Astrocyte (in vitro differentiated cells and primary cell): ENCODE data around the gene PRKD1. TPM values are rescaled to one million over a fixed set of nuclear protein-coding genes. Genes with fewer than 3 reads are reported as not detected.

Experiments used
- DNase-seq: peaks from one replicate; pipeline ENCODE4 v3.0.0-alpha.2; 2010; ENCODE audit warnings: low read depth
- FAIRE-seq: peaks from 2 replicates; lab custom pipeline; 2011; peaks lifted over from hg19 to GRCh38; lab: Jason Lieb, UNC
- H2AFZ ChIP-seq: 2 replicates; pipeline ENCODE4 v1.6.0; 2012; ENCODE audit warnings: low read depth, low read length, inconsistent platforms
- H3K27ac ChIP-seq: 2 replicates; pipeline ENCODE4 v1.5.1; 2011; ENCODE audit warnings: low read depth, low read length, inconsistent platforms
- H3K27me3 ChIP-seq: 2 replicates; pipeline ENCODE4 v1.6.0; 2011; ENCODE audit warnings: low read length, inconsistent platforms; ENCODE audit not compliant: insufficient read depth
- H3K36me3 ChIP-seq: 2 replicates; pipeline ENCODE4 v1.5.1; 2011; ENCODE audit warnings: low read length, inconsistent platforms; ENCODE audit not compliant: insufficient read depth
- H3K4me1 ChIP-seq: 2 replicates; pipeline ENCODE4 v1.5.1; 2011; ENCODE audit warnings: low read length, inconsistent platforms; ENCODE audit not compliant: insufficient read depth
- H3K4me2 ChIP-seq: 2 replicates; pipeline ENCODE4 v1.6.0; 2012; ENCODE audit warnings: low read length, inconsistent platforms
- H3K4me3 ChIP-seq: 2 replicates; pipeline ENCODE4 v1.5.1; 2011; ENCODE audit warnings: low read depth, mild to moderate bottlenecking, low read length, inconsistent platforms; ENCODE audit not compliant: insufficient read depth
- H3K79me2 ChIP-seq: 2 replicates; pipeline ENCODE4 v1.6.0; 2012; ENCODE audit warnings: mild to moderate bottlenecking, low read length, inconsistent platforms; ENCODE audit not compliant: insufficient read depth
- H3K9ac ChIP-seq: 2 replicates; pipeline ENCODE4 v1.6.0; 2012; ENCODE audit warnings: mild to moderate bottlenecking, low read length, inconsistent platforms
- H3K9me3 ChIP-seq: 2 replicates; pipeline ENCODE4 v1.5.1; 2012; ENCODE audit warnings: low read depth, mild to moderate bottlenecking, low read length, inconsistent platforms; ENCODE audit not compliant: insufficient read depth
- H4K20me1 ChIP-seq: 2 replicates; pipeline ENCODE4 v1.6.0; 2012; ENCODE audit warnings: low read length, inconsistent platforms; ENCODE audit not compliant: insufficient read depth
- H3K27ac Mint-ChIP-seq: one replicate; pipeline ENCODE4 v1.8.0; 2021; ENCODE audit warnings: mild to moderate bottlenecking, mixed read lengths; ENCODE audit not compliant: unreplicated experiment
- H3K27me3 Mint-ChIP-seq: one replicate; pipeline ENCODE4 v1.8.0; 2021; ENCODE audit warnings: low read depth, mixed read lengths; ENCODE audit not compliant: unreplicated experiment
- H3K36me3 Mint-ChIP-seq: one replicate; pipeline ENCODE4 v1.8.0; 2021; ENCODE audit warnings: low read depth, mixed read lengths; ENCODE audit not compliant: unreplicated experiment
- H3K4me1 Mint-ChIP-seq: one replicate; pipeline ENCODE4 v1.8.0; 2021; ENCODE audit warnings: low read depth, mixed read lengths; ENCODE audit not compliant: unreplicated experiment
- H3K4me3 Mint-ChIP-seq: one replicate; pipeline ENCODE4 v1.8.0; 2021; ENCODE audit warnings: mild to moderate bottlenecking, moderate library complexity, mixed read lengths; ENCODE audit not compliant: unreplicated experiment
- H3K9me3 Mint-ChIP-seq: one replicate; pipeline ENCODE4 v1.8.0; 2021; ENCODE audit warnings: mild to moderate bottlenecking, mixed read lengths; ENCODE audit not compliant: unreplicated experiment
- EZH2 ChIP-seq: IDR thresholded peaks from 2 replicates; pipeline ENCODE4 v1.6.1; 2012; ENCODE audit warnings: mild to moderate bottlenecking, low read length, inconsistent platforms; ENCODE audit not compliant: insufficient read depth
- total RNA-seq: library from RNA; stranded (reverse); gene quantifications from 2 replicates; pipeline ENCODE4 v1.2.1, GENCODE V29; 2021
- TF ChIP-seq, protein P1 (sequence below): IDR thresholded peaks from 2 replicates; pipeline ENCODE4 v1.5.1; 2011; ENCODE audit warnings: low read depth, mild to moderate bottlenecking, inconsistent platforms, low read length, moderate library complexity; ENCODE audit not compliant: insufficient read depth

PRKD1 gene
- total RNA-seq, 1 donor from 2014 or later = 5.9 TPM

DNA sequence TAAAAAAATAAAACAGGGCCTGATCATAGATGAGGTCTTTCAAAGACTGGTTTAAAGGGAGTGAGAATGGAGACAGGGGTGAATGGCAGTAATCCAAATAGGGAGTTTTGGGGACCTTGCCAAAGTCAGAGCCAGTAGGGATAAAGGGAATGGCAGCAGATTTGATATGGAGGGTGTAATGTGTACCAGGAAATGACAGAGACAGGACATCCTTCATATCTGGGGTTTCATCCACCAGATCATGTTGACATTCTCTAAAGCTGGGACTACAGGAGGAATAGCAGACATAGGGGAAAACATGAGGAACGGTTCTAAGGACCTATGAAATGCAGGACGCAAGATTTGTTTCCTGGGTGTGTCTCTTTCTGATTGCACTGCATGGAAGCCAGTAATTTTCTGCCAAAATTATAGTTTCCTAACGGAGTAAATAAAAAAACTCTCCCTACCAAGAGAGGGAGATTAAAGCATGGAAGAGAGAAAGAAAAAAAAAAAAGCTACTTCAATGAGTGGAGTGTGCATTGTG lies 169.9 kb downstream of the PRKD1 start:
- no peaks in the 10 kb centered on the region for H3K27me3 Mint-ChIP-seq

DNA sequence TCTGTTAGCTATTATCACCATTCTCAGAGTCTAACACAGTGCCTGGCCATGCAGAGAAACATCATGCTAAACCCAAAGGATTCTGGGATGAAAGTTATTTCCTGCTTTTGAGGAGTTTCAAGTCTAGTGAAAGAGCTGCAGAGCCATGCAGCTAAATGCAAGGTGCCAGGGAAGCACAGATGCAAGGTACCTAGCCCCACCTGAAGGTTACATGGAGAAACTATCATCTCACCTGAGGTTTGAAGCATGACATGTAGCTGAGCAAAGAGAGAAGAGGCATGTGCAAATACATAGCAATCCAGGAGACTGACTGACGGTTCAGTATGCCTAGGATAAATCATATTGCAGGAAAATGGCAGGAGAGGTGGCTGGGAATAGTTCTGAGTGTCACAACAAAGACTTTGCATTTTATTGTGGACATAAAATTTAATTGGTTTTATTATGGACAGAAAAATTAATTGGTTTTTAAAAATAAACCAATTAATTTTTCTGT lies 170.4 kb downstream of the PRKD1 start:
- Mint-ChIP-seq H3K36me3 (no peaks in the 10 kb centered on the region), H3K4me1 (no peaks in the 10 kb centered on the region), H3K27me3 (no peaks in the 10 kb centered on the region), H3K27ac (no peak overlapping the region), H3K4me3 (no peak overlapping the region), H3K9me3 (no peaks in the 10 kb centered on the region)
- Histone ChIP-seq H3K27me3 (no peaks in the 10 kb centered on the region), H3K27ac (no peak overlapping the region), H3K4me3 (no peak overlapping the region), H3K9me3 (no peaks in the 10 kb centered on the region), H3K4me1 (no peaks in the 10 kb centered on the region), H3K4me2 (no peak overlapping the region), H2AFZ (no peak overlapping the region), H3K9ac (no peak overlapping the region), H3K36me3 (no peaks in the 10 kb centered on the region), H3K79me2 (peaks cover 3% of the 10 kb centered on the region), H4K20me1 (no peaks in the 10 kb centered on the region)
- no peak for FAIRE-seq
- no peak for DNase-seq
- TF ChIP-seq, protein P1, sequence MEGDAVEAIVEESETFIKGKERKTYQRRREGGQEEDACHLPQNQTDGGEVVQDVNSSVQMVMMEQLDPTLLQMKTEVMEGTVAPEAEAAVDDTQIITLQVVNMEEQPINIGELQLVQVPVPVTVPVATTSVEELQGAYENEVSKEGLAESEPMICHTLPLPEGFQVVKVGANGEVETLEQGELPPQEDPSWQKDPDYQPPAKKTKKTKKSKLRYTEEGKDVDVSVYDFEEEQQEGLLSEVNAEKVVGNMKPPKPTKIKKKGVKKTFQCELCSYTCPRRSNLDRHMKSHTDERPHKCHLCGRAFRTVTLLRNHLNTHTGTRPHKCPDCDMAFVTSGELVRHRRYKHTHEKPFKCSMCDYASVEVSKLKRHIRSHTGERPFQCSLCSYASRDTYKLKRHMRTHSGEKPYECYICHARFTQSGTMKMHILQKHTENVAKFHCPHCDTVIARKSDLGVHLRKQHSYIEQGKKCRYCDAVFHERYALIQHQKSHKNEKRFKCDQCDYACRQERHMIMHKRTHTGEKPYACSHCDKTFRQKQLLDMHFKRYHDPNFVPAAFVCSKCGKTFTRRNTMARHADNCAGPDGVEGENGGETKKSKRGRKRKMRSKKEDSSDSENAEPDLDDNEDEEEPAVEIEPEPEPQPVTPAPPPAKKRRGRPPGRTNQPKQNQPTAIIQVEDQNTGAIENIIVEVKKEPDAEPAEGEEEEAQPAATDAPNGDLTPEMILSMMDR = no peak
- no peak for TF ChIP-seq EZH2

More for the DNA sequence above, 169.9 kb downstream of the PRKD1 start:
- Histone ChIP-seq H3K4me2 (no peak overlapping the region), H3K9me3 (no peaks in the 10 kb centered on the region), H3K9ac (no peak overlapping the region), H3K27ac (no peak overlapping the region), H2AFZ (no peak overlapping the region), H3K4me1 (no peaks in the 10 kb centered on the region), H4K20me1 (no peaks in the 10 kb centered on the region), H3K79me2 (peaks cover 3% of the 10 kb centered on the region), H3K36me3 (no peaks in the 10 kb centered on the region), H3K27me3 (no peaks in the 10 kb centered on the region), H3K4me3 (no peak overlapping the region)
- Mint-ChIP-seq H3K36me3 (no peaks in the 10 kb centered on the region), H3K4me1 (no peaks in the 10 kb centered on the region), H3K9me3 (no peaks in the 10 kb centered on the region), H3K27ac (no peak overlapping the region), H3K4me3 (no peak overlapping the region)
- no peak for TF ChIP-seq EZH2
- TF ChIP-seq, protein P1 = no peak
- FAIRE-seq = no peak
- DNase-seq = no peak

DNA sequence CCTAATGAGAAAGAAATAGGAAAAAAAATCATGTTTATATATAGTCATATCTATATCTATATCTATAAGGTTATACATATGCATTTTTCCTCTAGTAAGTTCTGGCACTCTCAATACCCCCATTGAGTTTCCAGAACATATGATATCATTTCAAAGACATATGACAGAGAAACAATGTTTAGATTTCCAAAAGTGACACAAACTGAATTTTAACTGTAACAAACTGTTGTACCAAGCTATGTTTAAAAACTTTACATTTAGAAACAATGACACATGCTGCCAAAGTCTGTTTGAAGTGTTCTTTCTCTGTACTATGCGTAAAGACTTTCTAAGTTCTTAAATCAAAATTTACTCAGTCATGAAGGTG lies 171.6 kb downstream of the PRKD1 start:
- no peaks in the 10 kb centered on the region for H3K4me1 Mint-ChIP-seq
- no peak for TF ChIP-seq EZH2
- TF ChIP-seq, protein P1 = no peak
- no peak for DNase-seq

More for the DNA sequence above, 171.6 kb downstream of the PRKD1 start:
- Histone ChIP-seq H3K79me2 (peaks cover 3% of the 10 kb centered on the region), H3K27ac (no peak overlapping the region), H3K4me1 (no peaks in the 10 kb centered on the region), H3K4me2 (no peak overlapping the region), H3K4me3 (no peak overlapping the region), H3K36me3 (no peaks in the 10 kb centered on the region), H3K9ac (no peak overlapping the region), H3K9me3 (no peaks in the 10 kb centered on the region), H4K20me1 (no peaks in the 10 kb centered on the region), H2AFZ (no peak overlapping the region), H3K27me3 (no peaks in the 10 kb centered on the region)
- Mint-ChIP-seq H3K27me3 (no peaks in the 10 kb centered on the region), H3K9me3 (no peaks in the 10 kb centered on the region), H3K27ac (no peak overlapping the region), H3K36me3 (no peaks in the 10 kb centered on the region), H3K4me3 (no peak overlapping the region)
- FAIRE-seq = no peak
